Pulmonary artery endothelial cell (primary cell): ENCODE measurements around the gene RIOK3. TPM values are rescaled to one million over a fixed set of nuclear protein-coding genes. Genes with fewer than 3 reads are reported as not detected.
A peak's percentile ranks its signal among the peaks of the same experiment; 100 is the strongest.
"Not testable (repeated sequence)": the region's sequence is repeated elsewhere in the genome, so short reads cannot be mapped to it uniquely, and the experiment has no call there.

Source experiments
- DNase-seq: peaks from one replicate; pipeline ENCODE4 v3.0.0-alpha.2; 2011; ENCODE audit warnings: low read depth, low spot score
- total RNA-seq: library from RNA; depleted of rRNA; stranded (reverse); fragments of >200 nt; gene quantifications from 2 replicates; pipeline ENCODE4 v1.2.3, GENCODE V29; 2014

The RIOK3 gene
- total RNA-seq, 1 donor from 2014 or later: 58.6 TPM

- DNase-seq: no peak
Measured at GRCh38 chr18:23451011-23451410, 2.1 kb upstream of the RIOK3 start.

- no peak for DNase-seq
Measured at GRCh38 chr18:23451491-23451890, 1.6 kb upstream of the RIOK3 start.

- DNase-seq: no peak
Measured at GRCh38 chr18:23452347-23452727, 750 bp upstream of the RIOK3 start.

GRCh38 chr18:23453680-23454058 lies 582 bp downstream of the RIOK3 start:
- DNase-seq: no peak

GRCh38 chr18:23456835-23457234 lies 3.7 kb downstream of the RIOK3 start:
- no peak for DNase-seq

- DNase-seq: no peak
Measured at GRCh38 chr18:23458830-23459529, 5.9 kb downstream of the RIOK3 start.

GRCh38 chr18:23459530-23459921 lies 6.4 kb downstream of the RIOK3 start:
- DNase-seq: no peak

- DNase-seq: no peak
Measured at GRCh38 chr18:23460285-23461273, 7.5 kb downstream of the RIOK3 start.

- DNase-seq: no peak
Measured at GRCh38 chr18:23462876-23463275, 9.8 kb downstream of the RIOK3 start.

- no peak for DNase-seq
Measured at GRCh38 chr18:23468753-23469459, 15.8 kb downstream of the RIOK3 start.

GRCh38 chr18:23470620-23471387 lies 17.7 kb downstream of the RIOK3 start:
- DNase-seq: no peak

- no peak for DNase-seq
Measured at GRCh38 chr18:23471486-23471885, 18.4 kb downstream of the RIOK3 start.

GRCh38 chr18:23479829-23480505 lies 26.9 kb downstream of the RIOK3 start:
- no peak for DNase-seq

- DNase-seq: no peak
Measured at GRCh38 chr18:23484561-23485182, 31.6 kb downstream of the RIOK3 start.

- no peak for DNase-seq
Measured at GRCh38 chr18:23485386-23485785, 32.3 kb downstream of the RIOK3 start.

GRCh38 chr18:23487738-23488570 lies 34.9 kb downstream of the RIOK3 start:
- DNase-seq: peak; percentile 48

GRCh38 chr18:23489586-23489985 lies 36.5 kb downstream of the RIOK3 start:
- not testable (repeated sequence) for DNase-seq

GRCh38 chr18:23493654-23494053 lies 40.6 kb downstream of the RIOK3 start:
- DNase-seq: no peak

GRCh38 chr18:23494992-23495391 lies 41.9 kb downstream of the RIOK3 start:
- DNase-seq: no peak
